ENCODE data around the gene ADAM21.
"Not testable (repeated sequence)": the region's sequence is repeated elsewhere in the genome, so short reads cannot be mapped to it uniquely, and the experiment has no call there.

Gene ADAM21

DNA sequence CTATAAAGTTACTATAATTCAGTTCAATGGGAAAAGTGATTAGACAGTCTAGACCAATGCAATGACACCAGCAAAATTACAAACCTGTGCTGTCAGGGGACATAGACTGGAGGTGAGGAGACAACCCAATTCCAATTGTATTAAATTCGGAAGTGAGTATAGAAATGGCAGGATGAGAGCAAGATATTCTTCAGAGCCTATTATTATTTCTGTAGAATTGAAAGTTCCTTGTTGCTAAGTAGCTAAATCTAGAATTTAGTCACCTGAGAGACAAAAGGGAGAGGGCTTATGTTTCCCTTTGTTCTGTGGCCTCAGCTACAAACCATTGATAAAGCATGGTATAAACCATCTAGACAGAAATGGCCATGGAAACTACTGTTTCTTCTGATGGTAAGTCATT, at the start of gene ADAM21:
TSS of gene ADAM21 (plus strand) at position 301 of the 400 bp plus-strand sequence. CDS start 5,326 bp downstream, outside the sequence.
- DNase-seq (ENCODE audit: low read depth) = no peak

DNA sequence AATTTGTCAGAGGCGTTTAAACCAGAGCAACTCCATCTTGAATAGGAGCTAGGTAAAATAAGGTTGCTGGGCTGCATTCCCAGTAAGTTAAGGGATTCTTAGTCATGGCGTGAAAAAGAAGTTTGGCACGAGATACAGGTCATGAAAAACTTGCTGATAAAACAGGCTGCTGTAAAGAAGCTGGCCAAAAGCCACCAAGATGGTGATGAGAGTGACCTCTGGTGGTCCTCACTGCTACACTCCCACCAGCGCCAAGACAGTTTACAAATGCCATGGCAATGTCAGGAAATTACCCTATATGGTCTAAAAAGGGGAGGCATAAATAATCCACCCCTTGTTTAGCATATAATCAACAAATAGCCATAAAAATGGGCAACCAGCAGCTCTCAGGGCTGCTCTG, 48.6 kb upstream of the ADAM21 start:
- DNase-seq (ENCODE audit: low read depth) = not testable (repeated sequence)

DNA sequence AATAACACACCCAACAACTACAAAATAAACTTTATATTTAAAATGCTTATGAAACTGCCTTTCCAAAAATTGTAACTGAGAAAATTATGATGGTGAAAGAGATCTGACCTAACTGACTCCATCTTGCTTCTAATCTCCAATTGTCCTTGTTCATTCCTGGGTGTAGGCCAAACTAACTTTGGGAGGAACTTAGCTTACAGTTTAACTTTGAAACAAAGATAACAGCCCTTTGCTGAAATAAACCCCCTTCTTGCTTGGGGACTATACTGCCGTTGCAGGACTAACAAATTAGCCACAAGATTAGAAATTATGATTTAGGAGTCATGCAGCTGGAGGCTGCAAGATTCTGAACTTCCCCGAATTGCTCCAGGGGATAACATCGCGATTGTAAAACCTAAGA, 45.8 kb upstream of the ADAM21 start:
- not testable (repeated sequence) for DNase-seq (ENCODE audit: low read depth)

DNA sequence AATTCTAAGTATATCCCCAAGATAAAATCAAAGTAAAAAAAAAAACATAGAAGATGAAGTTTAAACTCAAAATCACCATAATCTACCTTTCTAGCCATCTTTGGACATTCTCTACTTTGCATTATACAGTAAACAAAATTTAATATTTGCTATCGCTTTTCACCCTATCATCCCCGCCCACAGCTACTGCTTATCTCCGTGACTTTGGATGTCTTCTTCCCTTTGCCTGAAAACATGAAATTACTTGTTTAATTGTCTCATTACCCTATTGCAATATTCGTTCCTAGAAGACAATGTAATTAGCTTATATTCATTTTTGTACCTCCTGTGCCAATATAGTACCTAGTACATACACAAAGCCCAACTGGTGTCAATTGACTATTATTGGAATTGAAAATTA, 44.4 kb upstream of the ADAM21 start:
- DNase-seq (ENCODE audit: low read depth) = no peak

DNA sequence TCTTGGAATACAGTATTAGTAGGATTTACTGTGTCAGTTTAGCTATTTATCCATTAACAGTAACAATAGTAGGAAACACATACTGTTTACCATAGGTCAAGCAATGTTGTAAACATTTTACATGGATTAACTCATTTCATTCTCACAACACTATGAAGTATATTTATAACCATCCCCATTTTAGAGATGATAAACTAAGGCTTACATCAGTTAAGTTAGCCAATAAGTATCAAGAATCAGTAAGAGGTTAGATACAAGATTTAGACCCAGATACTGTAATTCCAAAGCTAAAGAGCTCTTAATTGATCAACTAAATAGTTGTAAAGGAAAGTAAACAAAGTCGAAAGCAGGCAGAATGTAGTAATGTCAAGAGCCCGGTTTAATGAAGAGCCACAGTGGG, 36.2 kb upstream of the ADAM21 start:
- no peak for DNase-seq (ENCODE audit: low read depth)

DNA sequence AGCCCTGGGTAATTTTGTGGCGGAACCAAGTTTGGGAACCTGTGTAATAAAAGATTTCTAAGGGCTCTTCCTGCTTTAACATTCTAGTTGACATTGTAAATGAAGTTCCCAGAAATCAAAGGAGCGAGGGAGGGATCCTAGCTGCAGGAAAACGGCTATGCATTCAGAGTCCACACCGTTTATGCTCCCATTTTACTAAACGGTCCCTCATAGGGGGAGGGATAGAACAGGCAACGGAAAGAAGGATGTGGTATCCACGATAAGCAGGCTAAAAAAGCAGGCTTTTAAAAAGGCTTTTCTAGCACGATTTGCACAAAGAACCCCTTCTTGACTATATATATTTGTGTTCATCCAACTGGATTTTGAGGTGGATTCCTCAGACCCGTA, 35.6 kb upstream of the ADAM21 start:
- DNase-seq (ENCODE audit: low read depth) = no peak

DNA sequence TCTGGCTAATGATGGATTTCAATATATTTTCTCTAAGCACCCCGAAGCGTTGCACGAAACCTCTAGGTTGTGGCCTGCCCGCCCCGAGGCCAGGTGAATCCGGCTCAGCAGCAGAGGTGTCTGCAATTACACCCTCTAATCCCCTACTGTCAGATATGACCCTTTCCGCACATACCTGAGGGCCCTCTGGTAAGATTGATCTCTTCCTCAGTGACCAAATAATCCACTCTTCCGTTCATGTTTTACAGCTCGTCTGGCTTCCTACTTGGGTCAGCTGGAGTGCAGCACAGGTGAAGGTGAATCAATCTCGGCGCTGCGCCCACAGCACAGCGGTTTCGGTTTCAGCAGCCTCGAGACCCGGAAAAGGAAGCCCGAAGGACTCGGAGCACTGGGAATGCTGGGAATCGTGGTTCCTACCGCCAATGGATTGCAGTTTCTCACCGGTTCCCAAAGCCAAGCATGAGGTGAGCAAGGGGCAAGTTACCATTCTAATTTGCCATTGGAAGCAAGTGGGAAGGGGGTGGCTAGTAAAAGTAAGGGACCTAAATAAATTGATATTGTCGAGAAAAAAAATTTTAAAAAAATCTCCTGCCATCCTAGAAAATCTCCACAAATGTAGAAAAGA, 35.1 kb upstream of the ADAM21 start, which contains the start of gene SYNJ2BP:
TSS of gene SYNJ2BP (minus strand) at position 366 of the 625 bp plus-strand sequence. CDS start at position 239, 127 bp downstream.
- peak; percentile 37 for DNase-seq (ENCODE audit: low read depth)

DNA sequence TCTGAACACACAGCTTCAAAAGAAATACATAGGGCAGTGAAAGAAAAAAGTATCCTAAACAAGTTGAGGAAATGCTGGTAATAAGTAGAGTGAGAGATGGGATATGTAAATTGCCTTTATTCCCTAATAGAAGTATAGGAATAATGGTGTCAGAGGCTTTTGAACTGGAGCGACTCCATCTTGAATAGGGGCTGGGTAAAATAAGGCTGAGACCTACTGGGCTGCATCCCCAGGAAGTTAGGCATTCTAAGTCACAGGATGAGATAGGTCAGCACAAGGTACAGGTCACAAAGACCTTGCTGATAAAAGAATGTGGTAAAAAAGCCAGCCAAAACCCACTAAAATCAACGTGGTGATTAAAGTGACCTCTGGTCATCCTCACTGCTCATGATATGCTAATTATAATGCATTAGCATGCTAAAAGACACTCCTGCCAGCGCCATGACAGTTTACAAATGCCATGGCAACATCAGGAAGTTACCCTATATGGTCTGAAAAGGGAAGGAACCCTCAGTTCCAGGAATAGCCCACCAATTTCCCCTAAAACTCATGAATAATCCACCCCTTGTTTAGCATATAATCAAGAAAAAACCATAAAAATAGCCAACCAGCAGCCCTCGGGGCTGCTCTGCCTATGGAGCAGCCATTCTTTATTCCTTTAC, 32.6 kb upstream of the ADAM21 start:
- not testable (repeated sequence) for DNase-seq (ENCODE audit: low read depth)

DNA sequence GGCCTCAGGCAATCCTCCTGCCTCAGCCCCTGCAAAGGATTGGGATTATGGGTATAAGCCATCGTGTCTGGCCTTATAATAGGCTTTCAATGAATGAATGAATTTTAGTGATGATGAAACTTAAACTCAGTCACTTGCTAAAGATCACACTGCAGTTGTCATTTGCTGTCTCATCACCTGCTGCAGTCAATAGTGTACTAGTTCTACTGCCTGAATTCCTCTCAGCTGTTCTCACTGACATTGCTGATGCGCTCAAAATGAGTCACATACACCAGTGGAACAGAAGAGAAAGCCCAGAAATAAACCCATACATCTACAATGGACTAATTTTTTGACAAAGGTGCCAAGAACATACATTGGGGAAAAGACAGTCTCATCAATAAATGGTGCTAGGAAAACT, 29.4 kb upstream of the ADAM21 start:
- DNase-seq (ENCODE audit: low read depth) = no peak

DNA sequence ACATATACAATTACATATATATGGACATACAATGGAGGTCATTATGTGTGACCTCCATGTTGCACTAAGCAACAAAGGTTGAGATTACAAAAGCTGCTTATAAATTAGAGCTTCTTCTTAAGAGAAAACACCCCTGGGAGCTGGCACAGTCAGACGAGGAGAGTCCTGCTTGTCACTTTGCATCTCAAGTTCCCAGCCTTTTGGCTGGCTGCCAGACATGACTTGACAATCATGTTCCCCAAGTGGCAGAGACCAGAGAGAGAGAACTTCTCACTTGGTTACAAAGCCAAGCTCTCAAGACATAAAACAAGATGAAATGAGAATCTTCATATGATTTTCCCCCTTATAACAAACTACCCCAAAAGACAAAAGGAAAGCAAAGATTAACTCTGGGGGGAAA, 26.6 kb upstream of the ADAM21 start:
- no peak for DNase-seq (ENCODE audit: low read depth)

DNA sequence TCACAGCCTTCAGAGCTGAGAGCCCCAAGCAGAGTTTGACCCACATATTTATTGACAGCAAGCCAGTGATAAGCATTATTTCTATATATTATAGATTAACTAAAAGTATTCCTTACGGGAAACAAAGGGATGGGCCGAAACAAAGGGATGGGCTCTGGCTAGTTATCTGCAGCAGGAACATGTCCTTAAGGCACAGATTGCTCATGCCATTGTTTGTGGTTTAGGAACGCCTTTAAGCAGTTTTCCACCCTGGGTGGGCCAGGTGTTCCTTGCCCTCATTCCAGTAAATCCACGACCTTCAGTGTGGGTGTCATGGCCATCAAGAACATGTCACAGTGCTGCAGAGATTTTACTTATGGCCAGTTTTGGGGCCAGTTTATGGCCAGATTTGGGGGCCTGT, 25.4 kb upstream of the ADAM21 start:
- not testable (repeated sequence) for DNase-seq (ENCODE audit: low read depth)

DNA sequence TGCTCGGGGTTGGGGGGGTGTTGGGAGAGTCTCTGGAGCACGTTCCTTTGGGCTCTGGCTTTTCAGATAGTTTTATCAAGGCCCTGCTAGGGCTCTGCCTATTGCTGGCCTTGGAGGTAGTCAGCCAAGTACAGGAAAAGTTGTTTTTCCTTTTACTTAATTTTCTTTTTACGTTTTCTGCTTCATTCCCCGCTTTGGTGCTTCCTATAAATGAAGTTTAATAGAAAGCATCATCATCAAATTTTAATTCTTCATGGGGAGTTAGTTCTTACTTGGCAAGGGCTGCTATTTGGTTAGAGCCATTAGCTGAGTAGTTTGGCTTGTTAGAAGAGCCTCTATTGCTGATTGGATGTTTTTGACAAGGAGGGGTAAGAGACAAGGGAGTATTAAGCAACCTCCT, 15.1 kb upstream of the ADAM21 start:
- no peak for DNase-seq (ENCODE audit: low read depth)

DNA sequence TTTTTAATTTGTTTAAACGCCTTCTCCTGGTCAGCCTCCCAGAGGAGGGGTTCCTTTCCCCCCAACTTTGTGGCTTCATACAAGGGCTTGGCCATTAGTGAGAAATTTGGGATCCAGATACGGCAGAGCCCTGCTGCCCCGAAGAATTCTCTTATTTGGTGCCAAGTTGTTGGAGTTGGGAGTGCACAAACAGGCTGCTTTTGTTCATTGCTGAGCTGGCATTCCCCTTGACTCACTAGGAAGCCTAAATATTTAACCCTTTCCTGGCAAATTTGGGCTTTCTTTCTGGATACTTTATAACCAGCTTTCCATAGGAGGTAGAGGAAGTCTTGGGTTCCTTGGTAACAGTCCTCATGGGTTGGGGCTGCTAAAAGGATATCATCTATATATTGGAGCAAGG, 10.3 kb upstream of the ADAM21 start:
- DNase-seq (ENCODE audit: low read depth) = no peak

DNA sequence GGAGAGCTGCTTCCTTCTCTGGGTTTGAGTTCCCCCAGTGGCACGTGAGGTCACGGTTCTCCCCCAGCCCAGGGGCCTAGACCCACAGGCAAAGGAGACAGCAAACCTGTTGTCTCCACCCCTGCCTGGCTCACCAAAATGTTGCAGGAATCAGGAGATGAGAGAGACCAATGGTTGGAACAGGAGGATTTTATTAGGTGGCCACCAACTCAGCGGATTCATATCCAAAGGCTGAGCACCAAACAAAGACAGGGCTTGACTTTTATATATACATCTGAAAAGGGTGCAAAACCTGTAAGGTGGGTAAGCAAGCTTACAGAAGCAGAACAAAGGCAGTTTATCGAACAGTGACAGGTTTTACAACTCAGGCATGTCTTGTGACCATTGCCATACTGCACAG, 9.2 kb upstream of the ADAM21 start:
- DNase-seq (ENCODE audit: low read depth) = no peak

DNA sequence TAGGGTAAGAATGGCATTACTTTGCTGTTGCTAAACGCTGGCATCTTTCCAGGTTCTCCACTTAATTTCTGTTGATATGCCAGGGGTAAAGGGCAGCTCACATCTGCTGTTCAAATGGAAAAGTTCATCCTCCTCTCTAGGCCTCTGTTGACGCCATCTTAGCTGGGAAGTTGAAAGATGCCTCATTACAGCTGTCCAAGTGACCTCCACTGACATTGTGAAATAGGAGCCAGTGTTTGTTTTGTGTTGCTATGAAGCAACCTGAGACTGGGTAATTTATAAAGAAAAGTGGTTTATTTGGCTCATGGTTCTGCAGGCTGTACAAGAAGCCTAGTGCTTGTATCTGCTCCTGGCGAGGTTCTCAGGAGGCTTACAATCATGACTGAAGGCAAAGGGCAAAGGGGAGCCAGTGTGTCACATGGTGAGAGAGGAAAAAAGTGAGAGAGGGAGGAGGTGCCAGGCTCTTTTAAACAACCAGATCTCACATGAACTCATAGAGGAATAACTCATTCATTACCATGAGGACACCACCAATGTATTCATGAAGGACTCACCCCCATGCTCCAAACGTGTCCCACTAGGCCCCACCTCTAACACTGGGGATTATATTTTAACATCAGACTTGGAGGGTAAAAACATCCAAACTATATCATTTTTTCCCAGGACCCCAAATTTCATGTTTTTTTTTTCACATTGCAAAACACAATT, 3.2 kb upstream of the ADAM21 start:
- DNase-seq (ENCODE audit: low read depth) = no peak

DNA sequence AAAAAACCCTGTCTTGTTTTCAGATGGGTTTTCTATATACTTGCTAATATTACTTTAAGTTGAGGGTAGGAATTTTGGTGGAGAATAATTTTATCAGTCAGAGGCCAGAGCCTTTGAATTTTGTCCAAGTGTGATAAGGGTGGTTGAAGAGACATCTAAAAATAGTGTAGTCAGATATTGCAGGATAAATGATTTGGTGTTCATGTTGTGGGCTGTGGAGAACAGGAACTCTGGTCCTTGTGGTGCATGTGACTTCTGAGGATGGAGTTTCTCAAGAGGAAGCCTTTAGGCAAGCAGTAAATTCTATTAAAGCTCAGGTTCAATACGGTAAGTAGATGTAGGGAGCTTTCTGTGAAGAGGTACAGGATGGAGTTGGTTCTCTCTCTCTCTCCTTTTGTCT, 2.8 kb downstream of the ADAM21 start:
- DNase-seq (ENCODE audit: low read depth) = no peak

DNA sequence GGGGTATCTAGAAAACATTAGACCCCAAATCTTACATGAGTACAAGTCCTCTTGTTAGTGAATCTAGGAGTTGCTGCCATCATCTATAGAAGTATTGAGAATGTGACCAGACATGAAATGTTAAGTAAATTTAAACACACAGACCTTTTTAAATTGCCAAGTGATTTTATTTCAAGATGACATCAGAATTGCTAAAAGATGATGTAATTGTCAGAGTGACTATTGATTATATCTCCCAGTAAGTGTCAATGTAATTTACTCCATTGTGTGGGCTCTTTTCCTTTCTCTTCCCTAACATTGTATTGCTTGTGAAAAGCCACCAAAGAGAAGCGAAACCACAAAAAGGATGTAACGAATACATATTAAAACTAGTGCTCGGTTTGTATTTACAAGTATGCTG, 16.8 kb downstream of the ADAM21 start:
- no peak for DNase-seq (ENCODE audit: low read depth)

DNA sequence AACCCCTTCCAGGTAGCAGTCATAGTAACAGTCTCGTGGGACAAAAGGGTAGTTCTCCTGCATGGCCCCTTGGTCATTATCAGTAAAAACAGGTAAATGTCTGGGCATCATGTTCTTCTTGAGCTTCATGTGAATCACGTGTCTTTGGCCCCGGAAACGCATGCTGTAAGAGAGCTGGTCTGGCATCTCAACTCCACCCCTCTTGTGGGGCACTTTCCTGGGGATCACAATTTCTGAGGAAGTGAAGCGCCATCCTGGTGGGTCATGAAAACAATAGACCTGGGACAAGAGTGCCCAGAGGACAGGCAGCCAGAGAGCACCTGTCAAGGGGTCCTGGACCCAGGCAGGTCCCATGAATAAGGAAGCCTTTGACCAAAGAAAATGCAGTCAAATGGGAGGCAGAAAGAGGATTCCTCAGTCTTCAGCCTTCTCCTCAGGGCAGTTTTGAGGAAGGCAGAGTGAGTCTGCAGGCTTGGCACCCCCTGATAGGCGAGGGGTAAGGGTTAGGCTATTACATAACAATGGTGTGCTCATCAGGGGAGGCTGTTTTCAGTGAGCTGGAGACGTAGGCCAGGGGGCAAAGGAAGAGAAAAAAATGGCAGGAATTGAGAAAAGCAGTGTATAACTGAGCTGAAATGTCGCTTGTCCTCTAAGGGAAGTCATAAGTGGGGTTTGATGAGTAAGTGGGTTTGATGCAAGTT, 19.0 kb downstream of the ADAM21 start:
- DNase-seq (ENCODE audit: low read depth) = not testable (repeated sequence)

DNA sequence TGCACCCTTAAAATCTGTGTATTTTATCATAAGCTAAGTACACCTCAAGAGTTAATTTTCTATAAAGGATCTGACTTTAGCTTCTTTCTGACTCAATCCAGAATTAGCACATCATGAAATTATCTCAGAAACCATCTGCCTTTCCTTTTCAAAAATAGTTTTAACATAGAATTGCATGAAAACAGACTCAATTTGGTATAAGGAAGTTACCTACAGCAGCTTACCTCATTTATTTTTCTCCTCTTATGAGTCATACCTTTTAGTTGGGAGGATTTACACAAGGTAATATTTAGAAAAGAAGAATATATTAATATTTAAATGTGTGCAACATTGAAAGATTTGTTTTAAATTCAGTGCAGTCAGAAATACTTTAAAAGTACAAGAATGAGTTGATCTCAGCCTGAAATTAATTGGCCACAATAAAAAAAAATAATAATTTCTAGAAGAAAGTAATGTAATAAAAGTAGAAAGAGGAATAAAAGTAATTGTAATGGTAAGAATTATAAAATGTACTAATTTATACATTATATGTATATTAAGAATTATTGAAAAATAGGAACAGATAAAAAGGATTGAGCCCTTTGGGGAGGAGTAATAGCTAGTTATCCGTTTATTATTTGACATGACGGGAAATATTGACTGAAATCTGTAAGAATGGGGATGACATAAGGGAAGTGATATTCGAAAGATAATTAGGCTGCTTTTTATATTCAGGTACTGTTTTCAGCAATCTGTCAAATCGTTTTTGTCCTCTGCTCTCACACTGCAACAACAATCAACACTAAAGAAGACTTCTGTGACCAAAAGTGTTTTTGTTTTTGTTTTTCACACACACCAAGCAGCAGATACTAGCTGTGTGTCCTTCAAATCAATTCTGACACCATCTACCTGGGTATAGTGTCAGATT, 20.5 kb downstream of the ADAM21 start:
- DNase-seq (ENCODE audit: low read depth) = no peak

DNA sequence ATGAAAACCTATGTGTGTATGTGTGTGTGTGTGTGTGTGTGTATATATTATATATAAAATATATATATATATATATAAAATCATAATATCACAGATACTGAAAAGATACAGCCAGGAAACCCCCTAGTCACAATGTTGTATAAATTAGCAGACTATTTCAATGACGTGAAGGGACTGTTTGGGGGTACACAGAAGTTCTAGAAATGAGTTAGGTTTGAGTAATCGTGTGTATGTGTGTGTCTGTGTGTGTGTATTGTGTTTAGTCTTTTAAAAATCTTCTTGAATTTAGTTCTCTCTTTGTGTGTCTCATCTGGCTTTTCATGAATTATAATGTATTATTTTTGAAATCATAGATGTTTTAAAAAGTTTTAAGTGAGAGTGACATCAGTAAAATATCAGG, 21.9 kb downstream of the ADAM21 start:
- DNase-seq (ENCODE audit: low read depth) = no peak

DNA sequence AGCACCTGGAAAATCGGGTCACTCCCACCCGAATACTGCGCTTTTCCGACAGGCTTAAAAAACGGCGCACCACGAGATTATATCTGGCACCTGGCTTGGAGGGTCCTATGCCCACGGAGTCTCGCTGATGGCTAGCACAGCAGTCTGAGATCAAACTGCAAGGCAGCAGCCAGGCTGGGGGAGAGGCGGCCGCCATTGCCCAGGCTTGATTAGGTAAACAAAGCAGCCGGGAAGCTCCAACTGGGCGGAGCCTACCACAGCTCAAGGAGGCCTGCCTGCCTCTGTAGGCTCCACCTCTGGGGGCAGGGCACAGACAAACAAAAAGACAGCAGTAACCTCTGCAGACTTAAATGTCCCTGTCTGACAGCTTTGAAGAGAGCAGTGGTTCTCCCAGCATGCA, 23.5 kb downstream of the ADAM21 start:
- DNase-seq (ENCODE audit: low read depth) = not testable (repeated sequence)

Data from activated T-helper 1 cell treated with Interleukin-2 at 50 U/mL for 16 hours (primary cell).